Gastroesophageal sphincter (tissue), 4 donors: ENCODE data around the gene WDR47. TPM values are rescaled to one million over a fixed set of nuclear protein-coding genes. Genes with fewer than 3 reads are reported as not detected.

Experiments used
- ATAC-seq: fragments of 150-250 bp; one replicate; pipeline ENCODE4 v1.9.1; 2016; ENCODE audit warnings: mild to moderate bottlenecking, moderate library complexity
- H3K27ac ChIP-seq, 4 donors: fragments of 200-600 bp; sonication (generic) in 3 of 4; 1 replicate in 3 of 4; 2 replicates in 1 of 4; pipeline ENCODE4 v1.5.1; 2016 to 2019
- H3K27me3 ChIP-seq: fragments of 200-600 bp; sonication (generic); one replicate; pipeline ENCODE4 v1.5.1; 2019
- H3K36me3 ChIP-seq, 2 donors: fragments of 200-600 bp; sonication (generic); one replicate each; pipeline ENCODE4 v1.5.1; 2019; ENCODE audit warnings: control low read depth in 1 of 2
- H3K4me1 ChIP-seq, 3 donors: fragments of 200-600 bp; sonication (generic); 1 replicate in 2 of 3; 2 replicates in 1 of 3; pipeline ENCODE4 v1.5.1; 2016 to 2019; ENCODE audit warnings: control low read depth in 2 of 3
- H3K4me3 ChIP-seq, 2 donors: fragments of 200-600 bp; sonication (generic); one replicate each; pipeline ENCODE4 v1.5.1; 2019; ENCODE audit warnings: mild to moderate bottlenecking in 1 of 2, moderate library complexity in 1 of 2
- H3K9me3 ChIP-seq, 3 donors: fragments of 200-600 bp; sonication (generic); one replicate each; pipeline ENCODE4 v1.5.1; 2017 to 2019; ENCODE audit warnings: control low read depth in 2 of 3
- CTCF ChIP-seq, 4 experiments: fragments of 200-600 bp in 2 of 4; fragments of 450-650 bp in 2 of 4; sonication (generic) in 1 of 4; IDR thresholded peaks; one replicate each; pipeline ENCODE4 v1.5.1; 2017 to 2019; ENCODE audit warnings: antibody characterized with exemption in 4 of 4, mild to moderate bottlenecking in 2 of 4, moderate library complexity in 2 of 4
- EP300 ChIP-seq: sonication (generic); formaldehyde crosslinking; IDR thresholded peaks from one replicate; pipeline ENCODE4 v1.6.1; 2017; ENCODE audit warnings: antibody characterized with exemption, mild to moderate bottlenecking
- POLR2A ChIP-seq, 2 donors: fragments of 450-650 bp; IDR thresholded peaks; one replicate each; pipeline ENCODE4 v1.6.1; 2017; ENCODE audit warnings: antibody characterized with exemption in 2 of 2, mild to moderate bottlenecking in 2 of 2, moderate library complexity in 1 of 2
- POLR2AphosphoS5 ChIP-seq: sonication (generic); formaldehyde crosslinking; IDR thresholded peaks from one replicate; pipeline ENCODE4 v1.6.1; 2017; ENCODE audit warnings: antibody characterized with exemption
- WGBS, 2 donors: methylation state at CpG; one replicate each; pipeline ENCODE4 v1.1.5; 2018; ENCODE audit warnings: low coverage in 1 of 2; 5-methylcytosine and 5-hydroxymethylcytosine counted together
- total RNA-seq, 4 donors: library from RNA; depleted of rRNA; stranded (reverse); fragments of >200 nt; gene quantifications; one replicate each; pipeline ENCODE4 v1.1.0, GENCODE V29; 2016

The WDR47 gene
- total RNA-seq, 4 donors from 2014 or later: 19.7 to 31.3 (median 25.1) TPM

- H3K4me1 ChIP-seq: peaks cover 0 to 29% (median 6%) of the 10 kb centered on the region in 3 donors
- H3K27ac ChIP-seq: no peak overlapping the region
- no peak for ATAC-seq
- WGBS, 2 donors: 80% methylated on average over 1 of the region's 1 CpG; no CpG with 5 or more reads in 1 of the 2 donors
- no peaks in the 10 kb centered on the region for H3K27me3 ChIP-seq
- peaks cover 0 to 6% of the 10 kb centered on the region in 2 donors for H3K36me3 ChIP-seq
- H3K9me3 ChIP-seq: no peaks in the 10 kb centered on the region
- H3K4me3 ChIP-seq: no peak overlapping the region
- TF ChIP-seq CTCF (IDR thresholded peaks at IDR 0.05) (no peak), EP300 (no peak), POLR2A (IDR thresholded peaks at IDR 0.05) (no peak), POLR2AphosphoS5 (no peak)
Measured at GRCh38 chr1:109078317-109078716, 36.4 kb upstream of the WDR47 start.

- Histone ChIP-seq H3K9me3 (no peaks in the 10 kb centered on the region), H3K36me3 (peaks cover 0 to 27% of the 10 kb centered on the region in 2 donors), H3K4me1 (peaks cover 0 to 31% (median 6%) of the 10 kb centered on the region in 3 donors), H3K27me3 (no peaks in the 10 kb centered on the region), H3K4me3 (peak within 1 kb of the TSS; percentile 64 to 96), H3K27ac (peak within 1 kb of the TSS; percentile 91 to 98 (median 95))
- WGBS, 2 donors: 8 to 14% methylated on average over 6 to 17 of the region's 39 CpGs
- TF ChIP-seq CTCF (IDR thresholded peaks at IDR 0.05): peak in 3 of 4 experiments; percentile 45 to 82 (median 81)
- peak; percentile 94 to 95 for TF ChIP-seq POLR2A (IDR thresholded peaks at IDR 0.05)
- peak; percentile 99 for TF ChIP-seq POLR2AphosphoS5
- no peak for TF ChIP-seq EP300
- peak; percentile 100 for ATAC-seq
Measured at GRCh38 chr1:109075531-109076490, 33.9 kb upstream of the WDR47 start, which contains the start of gene TAF13. Gene TAF13, minus strand, starts transcription at chr1:109076003. Its CDS starts 56 bp downstream, at chr1:109075947.

GRCh38 chr1:109069294-109069693, 27.4 kb upstream of the WDR47 start:
- H3K9me3 ChIP-seq: no peaks in the 10 kb centered on the region
- H3K36me3 ChIP-seq: peaks cover 0 to 83% of the 10 kb centered on the region in 2 donors
- peaks cover 0 to 9% (median 0%) of the 10 kb centered on the region in 3 donors for H3K4me1 ChIP-seq
- WGBS, 2 donors: 78 to 86% methylated on average over 1 of the region's 1 CpG
- no peak overlapping the region for H3K27ac ChIP-seq
- no peaks in the 10 kb centered on the region for H3K27me3 ChIP-seq
- no peak overlapping the region for H3K4me3 ChIP-seq
- ATAC-seq: no peak
- TF ChIP-seq CTCF (IDR thresholded peaks at IDR 0.05) (no peak), POLR2A (IDR thresholded peaks at IDR 0.05) (no peak), POLR2AphosphoS5 (no peak), EP300 (no peak)

- TF ChIP-seq POLR2A (IDR thresholded peaks at IDR 0.05) (no peak), POLR2AphosphoS5 (no peak), CTCF (IDR thresholded peaks at IDR 0.05) (no peak), EP300 (no peak)
- Histone ChIP-seq H3K27me3 (no peaks in the 10 kb centered on the region), H3K27ac (no peak overlapping the region), H3K9me3 (no peaks in the 10 kb centered on the region), H3K36me3 (peaks cover 0 to 87% of the 10 kb centered on the region in 2 donors), H3K4me1 (no peaks in the 10 kb centered on the region), H3K4me3 (no peak overlapping the region)
- ATAC-seq: no peak
- 68 to 82% methylated on average over 4 to 7 of the region's 8 CpGs for WGBS, 2 donors
Measured at GRCh38 chr1:109067883-109068282, 26.0 kb upstream of the WDR47 start.
